ENCODE measurements around the gene FBXO8.

Gene FBXO8

GRCh38 chr4:174282836-174283506, 496 bp downstream of the FBXO8 start:
- H3K79me2 ChIP-seq (ENCODE audit: control insufficient read depth, low read length): peaks cover 88% of the 10 kb centered on the region

DNA sequence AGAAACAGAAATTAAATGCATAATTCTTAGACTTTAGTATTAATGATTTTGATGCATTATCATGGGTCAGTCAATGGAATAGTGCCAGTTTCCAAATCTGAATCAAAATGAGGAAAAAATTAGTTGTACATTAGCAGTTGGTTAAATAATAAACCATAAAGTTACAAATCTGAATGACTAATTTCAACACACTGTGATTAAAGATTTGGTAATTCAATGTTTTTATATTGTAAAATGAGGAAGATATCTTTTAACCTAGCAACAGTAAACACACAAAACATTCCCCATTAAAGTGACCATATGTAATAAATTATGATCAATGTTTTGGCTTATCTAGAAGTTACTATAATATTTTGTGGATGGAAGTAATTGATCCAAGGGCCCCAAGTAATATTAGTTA, 1.6 kb downstream of the FBXO8 start:
- Histone ChIP-seq H3K79me2 (ENCODE audit: control insufficient read depth, low read length) (peaks cover 86% of the 10 kb centered on the region), H4K20me1 (ENCODE audit: control insufficient read depth, insufficient read depth, low read depth, low read length) (no peaks in the 10 kb centered on the region), H3K9me2 (replicated peaks; ENCODE audit: control insufficient read depth, low read length) (no peaks in the 10 kb centered on the region), H3K4me2 (ENCODE audit: low read length) (peak overlapping the region; percentile 75), H3K4me1 (ENCODE audit: control insufficient read depth, low read length) (peaks cover 23% of the 10 kb centered on the region), H3K27ac (ENCODE audit: low read depth, low read length) (no peak overlapping the region), H3F3A (ENCODE audit: control insufficient read depth, insufficient read depth) (peaks cover 3% of the 10 kb centered on the region; the same call in 1 of the 2 replicates), H3K36me3 (ENCODE audit: control insufficient read depth, low read length) (peaks cover 9% of the 10 kb centered on the region), H3K4me3 (ENCODE audit: low read length) (peak overlapping the region; percentile 96), H3K27me3 (ENCODE audit: control insufficient read depth, low read length) (no peaks in the 10 kb centered on the region), H3K9me3 (ENCODE audit: control insufficient read depth, insufficient read depth, low read length) (peaks cover 5% of the 10 kb centered on the region; the same call in 1 of the 2 replicates)
- no peak for TF ChIP-seq EZH2phosphoT487 (IDR thresholded peaks at IDR 0.05; ENCODE audit: borderline replicate concordance, low read length)
- TF ChIP-seq, protein P1, sequence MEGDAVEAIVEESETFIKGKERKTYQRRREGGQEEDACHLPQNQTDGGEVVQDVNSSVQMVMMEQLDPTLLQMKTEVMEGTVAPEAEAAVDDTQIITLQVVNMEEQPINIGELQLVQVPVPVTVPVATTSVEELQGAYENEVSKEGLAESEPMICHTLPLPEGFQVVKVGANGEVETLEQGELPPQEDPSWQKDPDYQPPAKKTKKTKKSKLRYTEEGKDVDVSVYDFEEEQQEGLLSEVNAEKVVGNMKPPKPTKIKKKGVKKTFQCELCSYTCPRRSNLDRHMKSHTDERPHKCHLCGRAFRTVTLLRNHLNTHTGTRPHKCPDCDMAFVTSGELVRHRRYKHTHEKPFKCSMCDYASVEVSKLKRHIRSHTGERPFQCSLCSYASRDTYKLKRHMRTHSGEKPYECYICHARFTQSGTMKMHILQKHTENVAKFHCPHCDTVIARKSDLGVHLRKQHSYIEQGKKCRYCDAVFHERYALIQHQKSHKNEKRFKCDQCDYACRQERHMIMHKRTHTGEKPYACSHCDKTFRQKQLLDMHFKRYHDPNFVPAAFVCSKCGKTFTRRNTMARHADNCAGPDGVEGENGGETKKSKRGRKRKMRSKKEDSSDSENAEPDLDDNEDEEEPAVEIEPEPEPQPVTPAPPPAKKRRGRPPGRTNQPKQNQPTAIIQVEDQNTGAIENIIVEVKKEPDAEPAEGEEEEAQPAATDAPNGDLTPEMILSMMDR (IDR thresholded peaks at IDR 0.05; ENCODE audit: low read depth, low read length, poor library complexity, severe bottlenecking): no peak

More at GRCh38 chr4:174282836-174283506, 496 bp downstream of the FBXO8 start:
- Histone ChIP-seq H3K4me3 (ENCODE audit: low read length) (peak overlapping the region; percentile 96), H3K9me3 (ENCODE audit: control insufficient read depth, insufficient read depth, low read length) (peaks cover 5% of the 10 kb centered on the region; the same call in 1 of the 2 replicates), H3K4me2 (ENCODE audit: low read length) (peak overlapping the region; percentile 75), H3K9me2 (replicated peaks; ENCODE audit: control insufficient read depth, low read length) (no peaks in the 10 kb centered on the region), H3K27me3 (ENCODE audit: control insufficient read depth, low read length) (no peaks in the 10 kb centered on the region), H3K27ac (ENCODE audit: low read depth, low read length) (peak overlapping the region; percentile 85), H3K4me1 (ENCODE audit: control insufficient read depth, low read length) (peaks cover 23% of the 10 kb centered on the region), H3K36me3 (ENCODE audit: control insufficient read depth, low read length) (peaks cover 13% of the 10 kb centered on the region), H3F3A (ENCODE audit: control insufficient read depth, insufficient read depth) (peaks cover 3% of the 10 kb centered on the region; the same call in 1 of the 2 replicates), H4K20me1 (ENCODE audit: control insufficient read depth, insufficient read depth, low read depth, low read length) (no peaks in the 10 kb centered on the region)
- TF ChIP-seq EZH2phosphoT487 (IDR thresholded peaks at IDR 0.05; ENCODE audit: borderline replicate concordance, low read length): no peak
- TF ChIP-seq, protein P1 (IDR thresholded peaks at IDR 0.05; ENCODE audit: low read depth, low read length, poor library complexity, severe bottlenecking): no peak

DNA sequence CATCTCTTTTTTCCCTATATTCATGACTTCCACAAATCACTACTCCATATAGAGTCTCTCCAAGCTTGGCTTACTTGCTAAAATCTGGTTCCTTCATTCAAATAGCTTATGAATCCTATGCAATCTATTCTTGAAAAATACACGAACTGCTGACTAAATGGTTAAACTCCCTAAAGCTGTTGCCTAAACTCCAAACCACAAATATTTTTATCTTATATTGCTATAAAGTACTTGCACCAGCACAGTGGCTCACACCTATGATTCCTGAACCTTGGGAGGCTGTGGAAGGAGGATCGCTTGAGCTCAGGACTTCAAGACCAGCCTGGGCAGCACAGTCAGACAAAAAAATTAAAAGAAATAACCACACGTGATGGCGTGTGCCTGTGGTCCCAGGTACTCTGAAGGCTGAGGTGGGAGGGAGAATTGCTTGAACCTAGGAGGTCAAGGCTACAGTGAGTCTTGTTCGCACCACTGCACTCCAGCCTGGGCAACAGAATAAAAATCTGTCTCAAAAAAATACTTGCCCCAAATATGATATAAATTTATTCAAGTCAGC, 2.2 kb downstream of the FBXO8 start:
- Histone ChIP-seq H3K4me3 (ENCODE audit: low read length) (no peak overlapping the region), H3K27me3 (ENCODE audit: control insufficient read depth, low read length) (no peaks in the 10 kb centered on the region), H3K27ac (ENCODE audit: low read depth, low read length) (no peak overlapping the region), H4K20me1 (ENCODE audit: control insufficient read depth, insufficient read depth, low read depth, low read length) (0 out of 2 replicates have a peak, but pooled peaks cover 4% of the 10 kb centered on the region), H3K4me1 (ENCODE audit: control insufficient read depth, low read length) (peaks cover 23% of the 10 kb centered on the region), H3K4me2 (ENCODE audit: low read length) (no peak overlapping the region), H3K9me2 (replicated peaks; ENCODE audit: control insufficient read depth, low read length) (no peaks in the 10 kb centered on the region), H3F3A (ENCODE audit: control insufficient read depth, insufficient read depth) (peaks cover 3% of the 10 kb centered on the region; the same call in 1 of the 2 replicates), H3K9me3 (ENCODE audit: control insufficient read depth, insufficient read depth, low read length) (peaks cover 5% of the 10 kb centered on the region; the same call in 1 of the 2 replicates), H3K79me2 (ENCODE audit: control insufficient read depth, low read length) (peaks cover 83% of the 10 kb centered on the region), H3K36me3 (ENCODE audit: control insufficient read depth, low read length) (peaks cover 6% of the 10 kb centered on the region; the same call in 1 of the 2 replicates)
- TF ChIP-seq EZH2phosphoT487 (IDR thresholded peaks at IDR 0.05; ENCODE audit: borderline replicate concordance, low read length): no peak
- TF ChIP-seq, protein P1 (IDR thresholded peaks at IDR 0.05; ENCODE audit: low read depth, low read length, poor library complexity, severe bottlenecking): no peak
